ENCODE measurements around the gene ANO6.
"Not testable (repeated sequence)": the region's sequence is repeated elsewhere in the genome, so short reads cannot be mapped to it uniquely, and the experiment has no call there.

ANO6 gene

GRCh38 chr12:45314770-45315169 lies 98.9 kb downstream of the ANO6 start:
- DNase-seq (ENCODE audit: low spot score) = no peak

- no peak for DNase-seq (ENCODE audit: low spot score)
These were observed 99.6 kb downstream of the ANO6 start for GRCh38 chr12:45315462-45315861.

GRCh38 chr12:45317261-45317660 lies 101.4 kb downstream of the ANO6 start:
- not testable (repeated sequence) for DNase-seq (ENCODE audit: low spot score)

- DNase-seq (ENCODE audit: low spot score) = no peak
These were observed 106.9 kb downstream of the ANO6 start for GRCh38 chr12:45322810-45323209.

- no peak for DNase-seq (ENCODE audit: low spot score)
These were observed 108.5 kb downstream of the ANO6 start for GRCh38 chr12:45324391-45324790.

- no peak for DNase-seq (ENCODE audit: low spot score)
These were observed 110.6 kb downstream of the ANO6 start for GRCh38 chr12:45326358-45326975.

GRCh38 chr12:45327823-45328383 lies 112.0 kb downstream of the ANO6 start:
- no peak for DNase-seq (ENCODE audit: low spot score)

- DNase-seq (ENCODE audit: low spot score) = no peak
These were observed 113.3 kb downstream of the ANO6 start for GRCh38 chr12:45329238-45329637.

- DNase-seq (ENCODE audit: low spot score) = no peak
These were observed 113.8 kb downstream of the ANO6 start for GRCh38 chr12:45329702-45330101.

GRCh38 chr12:45331552-45331951 lies 115.7 kb downstream of the ANO6 start:
- DNase-seq (ENCODE audit: low spot score) = no peak

GRCh38 chr12:45334396-45334795 lies 118.5 kb downstream of the ANO6 start:
- no peak for DNase-seq (ENCODE audit: low spot score)

GRCh38 chr12:45336331-45336730 lies 120.4 kb downstream of the ANO6 start:
- DNase-seq (ENCODE audit: low spot score) = no peak

GRCh38 chr12:45336762-45337596 lies 121.1 kb downstream of the ANO6 start:
- no peak for DNase-seq (ENCODE audit: low spot score)

- no peak for DNase-seq (ENCODE audit: low spot score)
These were observed 121.9 kb downstream of the ANO6 start for GRCh38 chr12:45337835-45338234.

- no peak for DNase-seq (ENCODE audit: low spot score)
These were observed 122.4 kb downstream of the ANO6 start for GRCh38 chr12:45338272-45338671.

- DNase-seq (ENCODE audit: low spot score) = no peak
These were observed 123.1 kb downstream of the ANO6 start for GRCh38 chr12:45339035-45339434.

GRCh38 chr12:45342171-45342570 lies 126.3 kb downstream of the ANO6 start:
- no peak for DNase-seq (ENCODE audit: low spot score)

GRCh38 chr12:45342848-45343247 lies 127.0 kb downstream of the ANO6 start:
- DNase-seq (ENCODE audit: low spot score) = no peak

- no peak for DNase-seq (ENCODE audit: low spot score)
These were observed 127.6 kb downstream of the ANO6 start for GRCh38 chr12:45343269-45344051.

GRCh38 chr12:45348311-45348710 lies 132.4 kb downstream of the ANO6 start:
- no peak for DNase-seq (ENCODE audit: low spot score)

- DNase-seq (ENCODE audit: low spot score) = no peak
These were observed 133.1 kb downstream of the ANO6 start for GRCh38 chr12:45348986-45349385.

- no peak for DNase-seq (ENCODE audit: low spot score)
These were observed 134.0 kb downstream of the ANO6 start for GRCh38 chr12:45349916-45350315.

GRCh38 chr12:45350861-45351260 lies 135.0 kb downstream of the ANO6 start:
- no peak for DNase-seq (ENCODE audit: low spot score)

All from NAMALWA (cell line).